Stimulated activated memory B cell treated with anti-CD40 and anti-IgM and Interleukin-4, amounts not matched to agents 10 μg/mL and 1 μg/mL and 100 μg/mL, for 72 hours (primary cell): Measurements from ENCODE around the gene CCDC158.
A peak's percentile ranks its signal among the peaks of the same experiment; 100 is the strongest.
"Not testable (repeated sequence)": the region's sequence is repeated elsewhere in the genome, so short reads cannot be mapped to it uniquely, and the experiment has no call there.

Source experiments
- ATAC-seq: fragments of 150-1000 bp; cut with Tn5 transposase; 2 replicates; pipeline ENCODE4 v1.10.0; 2021
- H3K27ac Mint-ChIP-seq: one replicate; pipeline ENCODE4 v1.8.0; 2022; ENCODE audit warnings: mild to moderate bottlenecking, mixed read lengths
- H3K27me3 Mint-ChIP-seq: one replicate; pipeline ENCODE4 v1.8.0; 2022; ENCODE audit warnings: mixed read lengths
- H3K36me3 Mint-ChIP-seq: one replicate; pipeline ENCODE4 v1.8.0; 2022; ENCODE audit warnings: mixed read lengths
- H3K4me1 Mint-ChIP-seq: one replicate; pipeline ENCODE4 v1.8.0; 2022; ENCODE audit warnings: mixed read lengths
- H3K4me3 Mint-ChIP-seq: one replicate; pipeline ENCODE4 v1.8.0; 2022; ENCODE audit warnings: mild to moderate bottlenecking, moderate library complexity, mixed read lengths
- H3K9me3 Mint-ChIP-seq: one replicate; pipeline ENCODE4 v1.8.0; 2022; ENCODE audit warnings: mixed read lengths

CCDC158 gene

GRCh38 chr4:76364763-76365162 is 56.2 kb downstream of the CCDC158 start:
- peaks cover 5% of the 10 kb centered on the region for H3K9me3 Mint-ChIP-seq
- no peak for ATAC-seq
- H3K4me3 Mint-ChIP-seq: no peak overlapping the region
- H3K27ac Mint-ChIP-seq: no peak overlapping the region
- no peaks in the 10 kb centered on the region for H3K36me3 Mint-ChIP-seq
- no peaks in the 10 kb centered on the region for H3K4me1 Mint-ChIP-seq
- H3K27me3 Mint-ChIP-seq: peaks cover 17% of the 10 kb centered on the region

DNA sequence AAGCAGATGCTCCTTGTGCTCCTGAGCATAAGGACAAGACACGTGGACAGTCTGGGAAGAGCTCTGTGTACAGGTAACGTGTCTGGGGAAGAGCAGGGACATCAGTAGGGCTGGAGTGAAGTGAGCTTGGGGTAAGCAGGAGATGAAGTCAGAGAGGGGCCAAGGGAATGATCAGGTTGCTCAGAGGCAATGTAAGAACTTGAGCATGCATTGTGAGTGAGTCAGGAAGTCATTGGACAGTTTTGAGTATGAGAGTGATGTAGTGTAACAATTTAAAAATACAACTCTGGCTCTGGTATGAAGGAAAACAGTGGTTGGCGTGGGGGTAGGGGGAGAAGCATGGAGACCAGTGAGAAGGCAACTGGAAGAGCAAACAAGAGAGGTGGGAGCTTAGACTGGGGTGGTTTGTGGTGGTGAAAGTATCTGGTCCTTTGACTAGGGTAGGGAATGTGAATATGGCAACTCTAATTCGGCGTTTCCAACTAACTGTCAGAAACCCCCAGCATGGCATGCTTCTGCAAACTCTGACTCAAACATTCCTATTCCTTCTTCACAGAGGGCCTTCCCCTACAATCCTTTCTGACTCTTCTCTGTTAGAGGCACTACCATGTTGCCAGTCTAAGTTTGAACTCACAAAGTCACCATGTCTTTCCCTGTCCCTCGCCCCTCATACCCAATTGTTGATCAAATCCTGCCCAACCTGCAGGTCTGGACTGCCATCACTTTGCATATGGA is 57.2 kb downstream of the CCDC158 start:
- H3K4me1 Mint-ChIP-seq: no peaks in the 10 kb centered on the region
- no peaks in the 10 kb centered on the region for H3K36me3 Mint-ChIP-seq
- no peak overlapping the region for H3K27ac Mint-ChIP-seq
- H3K4me3 Mint-ChIP-seq: no peak overlapping the region
- H3K9me3 Mint-ChIP-seq: peaks cover 12% of the 10 kb centered on the region
- peaks cover 17% of the 10 kb centered on the region for H3K27me3 Mint-ChIP-seq
- ATAC-seq: peak; percentile 8

- no peak overlapping the region for H3K4me3 Mint-ChIP-seq
- H3K27ac Mint-ChIP-seq: no peak overlapping the region
- peaks cover 24% of the 10 kb centered on the region for H3K9me3 Mint-ChIP-seq
- ATAC-seq: no peak
- H3K4me1 Mint-ChIP-seq: no peaks in the 10 kb centered on the region
- H3K27me3 Mint-ChIP-seq: peaks cover 10% of the 10 kb centered on the region
- H3K36me3 Mint-ChIP-seq: no peaks in the 10 kb centered on the region
These were observed 59.1 kb downstream of the CCDC158 start for GRCh38 chr4:76361689-76362412.

DNA sequence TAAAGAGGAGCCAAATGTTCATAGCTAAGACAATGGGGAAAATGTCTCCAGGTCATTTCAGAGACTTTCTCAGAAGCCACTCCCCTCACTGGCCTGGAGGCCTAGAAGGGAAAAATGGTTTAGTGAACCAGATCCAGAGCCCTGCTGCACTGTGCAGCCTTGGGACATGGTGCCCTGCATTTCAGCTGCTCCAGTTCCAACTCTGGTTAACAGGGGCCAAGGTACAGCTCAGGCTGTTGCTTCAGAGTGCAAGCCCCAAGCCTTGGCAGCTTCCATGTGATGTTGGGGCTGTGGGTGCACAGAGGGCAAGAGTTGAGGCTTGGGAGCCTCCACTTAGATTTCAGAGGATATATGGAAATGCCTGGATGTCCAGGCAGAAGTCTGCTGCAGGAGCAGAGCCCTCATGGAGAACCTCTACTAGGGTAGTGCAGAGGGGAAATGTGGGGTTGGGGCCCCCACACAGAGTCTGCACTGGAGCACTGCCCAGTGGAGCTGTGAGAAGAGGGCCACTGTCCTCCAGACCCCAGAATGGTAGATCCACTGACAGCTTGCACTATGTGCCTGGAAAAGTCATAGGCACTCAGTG is 61.0 kb downstream of the CCDC158 start:
- H3K27me3 Mint-ChIP-seq, H3K4me3 Mint-ChIP-seq, ATAC-seq, H3K36me3 Mint-ChIP-seq, H3K4me1 Mint-ChIP-seq, H3K27ac Mint-ChIP-seq: not testable (repeated sequence)
- H3K9me3 Mint-ChIP-seq: peaks cover 24% of the 10 kb centered on the region

DNA sequence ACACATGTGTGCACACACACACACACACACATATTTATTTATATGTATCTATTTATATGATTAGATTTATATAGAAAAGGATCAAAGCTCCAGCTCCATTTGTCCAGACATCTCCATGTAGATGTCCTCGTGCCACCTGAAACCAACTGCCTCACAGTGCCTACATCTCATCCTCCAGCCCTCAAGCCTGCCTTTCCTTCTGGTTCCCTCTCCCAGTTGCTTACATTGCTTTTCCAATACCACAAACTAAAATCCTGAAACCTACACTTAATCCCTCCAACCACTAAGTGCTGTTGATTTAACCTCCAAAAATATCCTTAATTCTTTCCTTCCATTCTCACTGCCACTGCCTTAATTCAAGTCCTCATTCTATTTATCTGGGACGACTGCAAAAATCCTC is 63.0 kb downstream of the CCDC158 start:
- H3K9me3 Mint-ChIP-seq: peaks cover 24% of the 10 kb centered on the region
- no peak overlapping the region for H3K4me3 Mint-ChIP-seq
- no peak overlapping the region for H3K27ac Mint-ChIP-seq
- no peak for ATAC-seq
- H3K36me3 Mint-ChIP-seq: no peaks in the 10 kb centered on the region
- no peaks in the 10 kb centered on the region for H3K27me3 Mint-ChIP-seq
- no peaks in the 10 kb centered on the region for H3K4me1 Mint-ChIP-seq

GRCh38 chr4:76354517-76355473 is 66.1 kb downstream of the CCDC158 start:
- Mint-ChIP-seq H3K9me3 (peaks cover 19% of the 10 kb centered on the region), H3K4me3 (no peak overlapping the region), H3K36me3 (no peaks in the 10 kb centered on the region), H3K4me1 (no peaks in the 10 kb centered on the region), H3K27me3 (no peaks in the 10 kb centered on the region), H3K27ac (no peak overlapping the region)
- ATAC-seq: no peak

- no peak for ATAC-seq
- Mint-ChIP-seq H3K27me3 (peaks cover 18% of the 10 kb centered on the region), H3K9me3 (peaks cover 9% of the 10 kb centered on the region), H3K4me1 (no peaks in the 10 kb centered on the region), H3K4me3 (no peak overlapping the region), H3K36me3 (no peaks in the 10 kb centered on the region), H3K27ac (no peak overlapping the region)
These were observed 78.1 kb downstream of the CCDC158 start for GRCh38 chr4:76342803-76343202.

- Mint-ChIP-seq H3K27ac (no peak overlapping the region), H3K9me3 (peaks cover 3% of the 10 kb centered on the region), H3K36me3 (no peaks in the 10 kb centered on the region), H3K27me3 (peaks cover 23% of the 10 kb centered on the region), H3K4me3 (no peak overlapping the region), H3K4me1 (no peaks in the 10 kb centered on the region)
- no peak for ATAC-seq
These were observed 78.8 kb downstream of the CCDC158 start for GRCh38 chr4:76342191-76342590.

- no peaks in the 10 kb centered on the region for H3K9me3 Mint-ChIP-seq
- no peaks in the 10 kb centered on the region for H3K36me3 Mint-ChIP-seq
- H3K27me3 Mint-ChIP-seq: peaks cover 23% of the 10 kb centered on the region
- no peak overlapping the region for H3K27ac Mint-ChIP-seq
- H3K4me1 Mint-ChIP-seq: no peaks in the 10 kb centered on the region
- H3K4me3 Mint-ChIP-seq: no peak overlapping the region
- no peak for ATAC-seq
These were observed 79.9 kb downstream of the CCDC158 start for GRCh38 chr4:76341063-76341462.

DNA sequence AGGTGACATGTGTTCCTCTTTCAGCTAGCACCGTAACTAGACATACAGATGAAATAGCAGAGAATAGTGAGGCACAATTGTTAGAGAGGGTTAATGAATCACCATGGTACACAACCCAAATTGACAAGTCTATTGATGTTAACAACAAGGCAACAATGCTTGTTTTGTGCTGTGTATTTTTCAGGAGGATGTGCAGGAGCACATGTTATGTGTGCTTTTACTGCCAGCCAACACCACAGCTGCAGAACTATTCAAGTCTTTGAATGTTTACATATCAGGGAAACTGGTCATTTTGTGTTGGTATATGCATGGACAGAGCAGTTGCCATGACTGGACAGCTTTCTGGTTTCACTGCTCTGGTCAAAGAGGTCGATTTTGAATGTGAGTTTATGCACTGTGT is 81.6 kb downstream of the CCDC158 start:
- H3K4me3 Mint-ChIP-seq: no peak overlapping the region
- no peak for ATAC-seq
- no peak overlapping the region for H3K27ac Mint-ChIP-seq
- no peaks in the 10 kb centered on the region for H3K4me1 Mint-ChIP-seq
- H3K9me3 Mint-ChIP-seq: no peaks in the 10 kb centered on the region
- no peaks in the 10 kb centered on the region for H3K36me3 Mint-ChIP-seq
- peaks cover 23% of the 10 kb centered on the region for H3K27me3 Mint-ChIP-seq

DNA sequence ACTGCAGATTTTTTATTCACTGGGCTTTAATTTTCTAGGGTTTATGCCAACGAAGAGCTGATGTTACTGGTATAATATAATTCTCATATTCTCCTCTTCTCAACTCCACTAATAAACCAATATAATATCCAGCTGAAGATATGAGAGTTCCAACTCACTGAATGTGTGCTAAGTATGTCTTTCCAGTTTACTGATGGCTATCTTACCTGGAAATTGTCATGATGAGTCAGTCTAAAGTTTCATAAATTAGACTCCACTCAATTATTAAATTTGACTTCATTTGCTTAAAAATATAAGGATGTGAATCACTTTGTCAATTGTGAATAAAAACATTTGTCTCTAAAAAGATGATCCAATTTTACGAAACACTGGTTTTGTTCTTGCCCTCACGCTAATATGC is 86.1 kb downstream of the CCDC158 start:
- Mint-ChIP-seq H3K36me3 (no peaks in the 10 kb centered on the region), H3K9me3 (no peaks in the 10 kb centered on the region), H3K27ac (no peak overlapping the region), H3K4me3 (no peak overlapping the region), H3K27me3 (peaks cover 9% of the 10 kb centered on the region), H3K4me1 (no peaks in the 10 kb centered on the region)
- no peak for ATAC-seq

GRCh38 chr4:76326515-76326914 is 94.4 kb downstream of the CCDC158 start:
- Mint-ChIP-seq H3K4me3 (no peak overlapping the region), H3K9me3 (peaks cover 13% of the 10 kb centered on the region), H3K27me3 (peaks cover 12% of the 10 kb centered on the region), H3K27ac (no peak overlapping the region), H3K36me3 (no peaks in the 10 kb centered on the region), H3K4me1 (no peaks in the 10 kb centered on the region)
- ATAC-seq: no peak

DNA sequence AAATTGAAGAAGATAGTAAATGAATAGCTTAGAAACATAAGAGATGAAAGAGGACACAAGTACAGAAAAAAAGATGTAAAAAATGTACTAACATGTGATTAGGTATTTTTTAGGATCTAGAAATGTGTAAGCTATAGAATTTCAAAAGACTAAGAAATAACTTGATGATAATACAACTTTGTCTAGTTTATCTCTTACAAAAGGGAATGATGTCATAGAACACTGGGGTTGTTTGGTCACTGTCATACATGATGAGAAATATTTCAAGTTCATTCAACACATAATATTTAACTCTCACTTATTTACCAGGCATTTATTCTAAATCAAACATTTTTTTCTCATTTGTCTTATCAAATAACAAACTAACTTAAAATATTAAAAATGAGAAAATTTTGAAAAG is 95.9 kb downstream of the CCDC158 start:
- ATAC-seq: no peak
- Mint-ChIP-seq H3K4me3 (no peak overlapping the region), H3K9me3 (peaks cover 18% of the 10 kb centered on the region), H3K36me3 (no peaks in the 10 kb centered on the region), H3K27me3 (peaks cover 12% of the 10 kb centered on the region), H3K27ac (no peak overlapping the region), H3K4me1 (no peaks in the 10 kb centered on the region)

DNA sequence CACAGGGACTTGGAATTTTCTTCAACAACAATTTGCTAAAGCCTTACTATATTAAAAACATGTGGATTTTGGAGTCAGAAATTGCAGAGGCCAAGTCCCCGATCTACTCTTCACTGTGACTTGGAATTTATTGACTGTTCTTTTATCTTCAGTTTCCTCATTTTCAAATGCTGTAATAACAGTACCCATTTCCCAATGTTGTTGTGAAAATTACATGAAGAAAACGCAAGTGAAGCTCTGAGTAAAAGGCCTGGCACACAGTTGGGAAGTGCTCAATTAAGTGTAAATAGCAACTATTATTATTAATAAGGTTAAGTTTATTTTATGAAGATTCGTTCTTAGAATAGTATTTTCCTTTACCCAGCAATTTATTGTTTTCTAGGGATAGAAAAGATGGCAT is 98.7 kb downstream of the CCDC158 start:
- no peaks in the 10 kb centered on the region for H3K4me1 Mint-ChIP-seq

DNA sequence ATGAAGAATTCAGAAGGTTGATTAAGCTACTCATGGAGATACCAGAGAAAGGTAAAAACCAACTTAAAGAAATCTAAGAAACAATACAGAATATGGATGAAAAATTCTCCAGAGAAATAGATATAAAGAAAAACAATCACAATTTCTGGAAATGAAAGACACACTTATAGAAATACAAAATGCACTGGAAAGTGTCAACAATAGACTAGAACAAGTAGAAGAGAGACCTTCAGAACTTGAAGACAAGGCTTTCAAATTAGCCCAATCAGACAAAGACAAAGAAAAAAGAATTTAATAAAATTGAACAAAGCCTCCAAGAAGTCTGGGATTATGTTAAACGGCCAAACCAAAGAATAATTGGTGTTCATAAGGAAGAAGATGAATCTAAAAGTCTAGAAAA is 104.8 kb downstream of the CCDC158 start:
- Mint-ChIP-seq H3K36me3 (peaks cover 6% of the 10 kb centered on the region), H3K9me3 (peaks cover 29% of the 10 kb centered on the region), H3K4me3 (no peak overlapping the region), H3K4me1 (no peaks in the 10 kb centered on the region), H3K27ac (no peak overlapping the region), H3K27me3 (peaks cover 31% of the 10 kb centered on the region)
- ATAC-seq: no peak

More for the DNA sequence above, 98.7 kb downstream of the CCDC158 start:
- Mint-ChIP-seq H3K4me3 (no peak overlapping the region), H3K27me3 (peaks cover 15% of the 10 kb centered on the region), H3K36me3 (no peaks in the 10 kb centered on the region), H3K9me3 (peaks cover 25% of the 10 kb centered on the region), H3K27ac (no peak overlapping the region)
- no peak for ATAC-seq
